A549 (cell line): Measurements from ENCODE around the gene IL17RA.

Experiments
- RAD21 ChIP-seq, 2 experiments: fragments of >200 bp in 1 of 2; sonication (Bioruptor Twin) in 1 of 2; formaldehyde crosslinking in 1 of 2; IDR thresholded peaks in 1 of 2; conservative IDR thresholded peaks in 1 of 2; 2 replicates in 1 of 2; 3 replicates in 1 of 2; pipeline ENCODE4 v1.6.1; 2012 to 2018; ENCODE audit warnings: inconsistent platforms in 1 of 2
- TF ChIP-seq, protein P1 (sequence below): IDR thresholded peaks from 2 replicates; pipeline ENCODE4 v1.6.1; 2012

DNA sequence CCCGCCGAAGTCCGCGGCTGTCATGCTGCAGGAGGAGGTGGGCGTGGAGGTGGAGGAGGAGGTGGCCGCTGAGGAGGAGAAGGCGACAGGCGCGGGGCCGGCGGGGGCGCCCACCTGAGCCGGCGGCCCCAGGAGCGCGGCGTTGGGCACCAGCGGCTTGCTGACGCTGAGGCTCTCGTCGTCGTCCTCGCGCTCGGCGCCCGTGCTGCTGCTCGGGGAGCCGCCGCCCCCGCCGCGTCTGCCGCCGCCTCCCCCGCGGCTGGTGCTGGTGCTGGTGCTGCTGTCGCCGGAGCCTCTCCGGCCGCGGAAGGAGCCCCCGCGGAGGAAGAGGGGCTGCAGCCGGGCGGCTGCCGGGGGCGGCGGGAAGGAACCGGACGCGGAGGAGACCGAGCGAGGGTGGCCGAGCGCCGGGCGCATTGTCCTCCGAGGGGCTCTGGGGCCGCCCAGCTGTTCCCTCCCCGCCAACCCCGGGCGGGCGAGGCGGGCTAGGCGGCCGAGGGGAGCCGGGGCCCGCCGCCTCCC is 36.0 kb downstream of the IL17RA start:
- no peak for TF ChIP-seq RAD21 (conservative IDR thresholded peaks at IDR 0.05 in 1 of 2, IDR thresholded peaks at IDR 0.05 in 1 of 2)
- TF ChIP-seq, protein P1, sequence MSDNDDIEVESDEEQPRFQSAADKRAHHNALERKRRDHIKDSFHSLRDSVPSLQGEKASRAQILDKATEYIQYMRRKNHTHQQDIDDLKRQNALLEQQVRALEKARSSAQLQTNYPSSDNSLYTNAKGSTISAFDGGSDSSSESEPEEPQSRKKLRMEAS, result no peak
